A549 (cell line): ENCODE measurements around the gene SLC24A3.

Experiments used
- BHLHE40 ChIP-seq: IDR thresholded peaks from 2 replicates; pipeline ENCODE4 v1.6.1; 2012; ENCODE audit warnings: low read depth, low read length, inconsistent platforms
- CBX8 ChIP-seq: fragments of 200-600 bp; sonication (generic); IDR thresholded peaks from 2 replicates; pipeline ENCODE4 v1.6.1; 2016
- CTCF ChIP-seq: fragments of >200 bp; sonication (Bioruptor Twin); formaldehyde crosslinking; IDR thresholded peaks from 3 replicates; pipeline ENCODE4 v1.5.1; 2016
- EP300 ChIP-seq, 2 experiments: fragments of >200 bp; sonication (Bioruptor Twin); formaldehyde crosslinking; IDR thresholded peaks; 2 replicates in 1 of 2; 3 replicates in 1 of 2; pipeline ENCODE4 v1.6.1; 2016 to 2017
- HMGXB4 ChIP-seq: fragments of 250-450 bp; sonication (Bioruptor Pico); IDR thresholded peaks from 2 replicates; pipeline ENCODE4 v1.5.0; 2021; ENCODE audit warnings: mild to moderate bottlenecking, moderate library complexity, borderline replicate concordance
- NFE2L2 ChIP-seq: fragments of 150-350 bp; conservative IDR thresholded peaks from 2 replicates; pipeline ENCODE4 v1.6.1; 2014; ENCODE audit warnings: low read length
- POLR2A ChIP-seq: IDR thresholded peaks from 2 replicates; pipeline ENCODE4 v1.6.1; 2012; ENCODE audit warnings: mild to moderate bottlenecking, low read length
- REST ChIP-seq: fragments of 200-600 bp; sonication (generic); IDR thresholded peaks from 2 replicates; pipeline ENCODE4 v1.6.1; 2016; ENCODE audit warnings: antibody characterized with exemption, mild to moderate bottlenecking, moderate library complexity
- ZFP36 ChIP-seq: fragments of 450-650 bp; IDR thresholded peaks from 2 replicates; pipeline ENCODE4 v1.6.1; 2014; ENCODE audit warnings: borderline replicate concordance; ENCODE audit not compliant: partially characterized antibody

- TF ChIP-seq ZFP36, result no peak
- TF ChIP-seq CTCF, result no peak
- no peak for TF ChIP-seq CBX8
- TF ChIP-seq POLR2A, result no peak
- no peak for TF ChIP-seq BHLHE40
- TF ChIP-seq NFE2L2, result no peak
- TF ChIP-seq HMGXB4, result no peak
- TF ChIP-seq REST, result no peak
- TF ChIP-seq EP300 (IDR thresholded peaks at IDR 0.05), result peak; percentile 60 to 61; a peak in 3 of 5 replicates
These were observed 524.6 kb downstream of the SLC24A3 start for GRCh38 chr20:19737025-19737424.
